Retinal pigment epithelial cell (primary cell): ENCODE data around the gene STAB1.

Source experiments
- DNase-seq: peaks from one replicate; pipeline ENCODE4 v3.0.0-alpha.2; 2010; ENCODE audit warnings: low read depth
- H3K4me3 ChIP-seq: 2 replicates; pipeline ENCODE4 v1.5.1; 2011; ENCODE audit warnings: mild to moderate bottlenecking, low read length, control low read depth, moderate library complexity
- CTCF ChIP-seq: conservative IDR thresholded peaks from 2 replicates; pipeline ENCODE4 v1.5.1; 2011; ENCODE audit warnings: low read depth, low read length, control low read depth, inconsistent platforms

STAB1 gene

GRCh38 chr3:52455283-52456168 lies 39.6 kb upstream of the STAB1 start, which contains the start of gene NISCH:
TSS of gene NISCH (plus strand) at chr3:52455604. CDS start at chr3:52455642, 38 bp downstream.
- no peak for DNase-seq
- TF ChIP-seq CTCF, result no peak
- H3K4me3 ChIP-seq, result peak within 1 kb of the TSS; percentile 89

GRCh38 chr3:52456169-52456799 lies 38.9 kb upstream of the STAB1 start:
- no peak for DNase-seq
- TF ChIP-seq CTCF, result no peak
- H3K4me3 ChIP-seq, result peak overlapping the region; percentile 89

- no peak for TF ChIP-seq CTCF
- H3K4me3 ChIP-seq, result peak overlapping the region; percentile 89
- no peak for DNase-seq
Observed at GRCh38 chr3:52456800-52457183, 38.3 kb upstream of the STAB1 start.

- TF ChIP-seq CTCF, result no peak
- no peak for DNase-seq
- H3K4me3 ChIP-seq, result no peak overlapping the region
Observed at GRCh38 chr3:52458031-52458760, 36.9 kb upstream of the STAB1 start.

- TF ChIP-seq CTCF, result no peak
- DNase-seq, result no peak
- no peak overlapping the region for H3K4me3 ChIP-seq
Observed at GRCh38 chr3:52458770-52459545, 36.2 kb upstream of the STAB1 start.

GRCh38 chr3:52461874-52462273 lies 33.3 kb upstream of the STAB1 start:
- TF ChIP-seq CTCF, result no peak
- no peak for DNase-seq
- no peak overlapping the region for H3K4me3 ChIP-seq
